HepG2 (cell line): ENCODE data around the gene PPAN. TPM values are rescaled to one million over a fixed set of nuclear protein-coding genes. Genes with fewer than 3 reads are reported as not detected.

Source experiments
- CBX1 ChIP-seq: IDR thresholded peaks from one replicate; pipeline ENCODE4 v1.6.1; 2016; ENCODE audit warnings: antibody characterized with exemption, low read depth
- CERS6 ChIP-seq: sonication (generic); formaldehyde crosslinking; IDR thresholded peaks from 2 replicates; pipeline ENCODE4 v1.5.0; 2020; ENCODE audit warnings: missing genetic modification reagents
- HES4 ChIP-seq: sonication (generic); formaldehyde crosslinking; IDR thresholded peaks from 2 replicates; pipeline ENCODE4 v1.9.0; 2021; ENCODE audit warnings: mild to moderate bottlenecking, missing genetic modification reagents, borderline replicate concordance
- HNRNPL ChIP-seq: fragments of 200-400 bp; formaldehyde crosslinking; IDR thresholded peaks from 2 replicates; pipeline ENCODE4 v1.6.1; 2017; ENCODE audit warnings: mild to moderate bottlenecking, low read depth, low read length
- HOXA3 ChIP-seq: sonication (generic); formaldehyde crosslinking; IDR thresholded peaks from 2 replicates; pipeline ENCODE4 v1.5.0; 2020; ENCODE audit warnings: missing genetic modification reagents
- KDM3A ChIP-seq: IDR thresholded peaks from 2 replicates; pipeline ENCODE4 v1.6.1; 2018; ENCODE audit warnings: low read depth, missing compliant biosample characterization
- KLF12 ChIP-seq: sonication (generic); formaldehyde crosslinking; IDR thresholded peaks from 2 replicates; pipeline ENCODE4 v1.4.0; 2020; ENCODE audit warnings: missing genetic modification reagents, borderline replicate concordance
- KMT2A ChIP-seq: sonication (generic); formaldehyde crosslinking; IDR thresholded peaks from 2 replicates; pipeline ENCODE4 v1.4.0; 2020; ENCODE audit warnings: missing genetic modification reagents
- NBN ChIP-seq: fragments of 450-650 bp; conservative IDR thresholded peaks from 2 replicates; pipeline ENCODE4 v1.6.1; 2017
- NCOA2 ChIP-seq: sonication (generic); formaldehyde crosslinking; IDR thresholded peaks from 2 replicates; pipeline ENCODE4 v1.8.0; 2022; ENCODE audit warnings: inconsistent platforms
- ONECUT2 ChIP-seq: sonication (generic); formaldehyde crosslinking; IDR thresholded peaks from 2 replicates; pipeline ENCODE4 v1.4.0; 2020; ENCODE audit warnings: missing genetic modification reagents
- POLR2A ChIP-seq, 2 experiments: IDR thresholded peaks; 2 replicates each; pipeline ENCODE4 v1.6.1; 2011; ENCODE audit warnings: low read depth in 2 of 2, low read length in 2 of 2, mild to moderate bottlenecking in 1 of 2, moderate library complexity in 1 of 2; ENCODE audit not compliant: insufficient read depth in 1 of 2
- PRMT3 ChIP-seq: sonication (generic); formaldehyde crosslinking; IDR thresholded peaks from 2 replicates; pipeline ENCODE4 v1.8.1; 2022; ENCODE audit warnings: low read depth, mild to moderate bottlenecking, moderate library complexity, missing genetic modification reagents, borderline replicate concordance
- PTBP1 ChIP-seq: fragments of 200-400 bp; formaldehyde crosslinking; IDR thresholded peaks from 2 replicates; pipeline ENCODE4 v1.6.1; 2018; ENCODE audit warnings: low read length, low read depth; ENCODE audit not compliant: poor library complexity, severe bottlenecking
- RORA ChIP-seq: sonication (generic); formaldehyde crosslinking; IDR thresholded peaks from 2 replicates; pipeline ENCODE4 v1.5.0; 2020; ENCODE audit warnings: mild to moderate bottlenecking, missing genetic modification reagents, moderate library complexity
- SCMH1 ChIP-seq: sonication (generic); formaldehyde crosslinking; IDR thresholded peaks from 2 replicates; pipeline ENCODE4 v1.9.0; 2021; ENCODE audit warnings: missing genetic modification reagents, mild to moderate bottlenecking, borderline replicate concordance
- SIX4 ChIP-seq: sonication (generic); formaldehyde crosslinking; IDR thresholded peaks from 2 replicates; pipeline ENCODE4 v1.4.0; 2020; ENCODE audit warnings: missing genetic modification reagents
- SOX5 ChIP-seq: IDR thresholded peaks from 2 replicates; pipeline ENCODE4 v1.6.1; 2016; ENCODE audit warnings: borderline replicate concordance
- TBP ChIP-seq: sonication (generic); formaldehyde crosslinking; IDR thresholded peaks from 2 replicates; pipeline ENCODE4 v1.5.0; 2020; ENCODE audit warnings: missing genetic modification reagents
- TFE3 ChIP-seq: IDR thresholded peaks from 2 replicates; pipeline ENCODE4 v1.6.1; 2016
- ZFP36L2 ChIP-seq: sonication (generic); formaldehyde crosslinking; IDR thresholded peaks from 2 replicates; pipeline ENCODE4 v1.4.0; 2020; ENCODE audit warnings: missing genetic modification reagents
- ZIK1 ChIP-seq: sonication (generic); formaldehyde crosslinking; IDR thresholded peaks from 2 replicates; pipeline ENCODE4 v1.5.0; 2020; ENCODE audit warnings: mild to moderate bottlenecking, low read depth, missing genetic modification reagents, borderline replicate concordance
- ZNF235 ChIP-seq: sonication (generic); formaldehyde crosslinking; IDR thresholded peaks from 2 replicates; pipeline ENCODE4 v1.8.1; 2023; ENCODE audit warnings: mild to moderate bottlenecking, missing genetic modification reagents, borderline replicate concordance
- ZNF24 ChIP-seq: fragments of 450-650 bp; IDR thresholded peaks from 2 replicates; pipeline ENCODE4 v1.6.1; 2017; ENCODE audit warnings: antibody characterized with exemption, mild to moderate bottlenecking
- ZNF652 ChIP-seq: IDR thresholded peaks from 2 replicates; pipeline ENCODE4 v1.6.1; 2016; ENCODE audit warnings: low read depth, borderline replicate concordance
- polyA plus RNA-seq, 8 experiments: library from polyadenylated mRNA; depleted of rRNA in 3 of 8; stranded (reverse) in 7 of 8; unstranded in 1 of 8; fragments of >200 nt; fragmentation: Illumina TruSeq in 4 of 8; extraction: Trizol in 4 of 8; gene quantifications; 2 replicates each; pipeline versions ENCODE4 v1.2.1 to v1.2.3, GENCODE V29; 2011 to 2016; ENCODE audit warnings: low read depth in 4 of 8, missing spikeins in 1 of 8, mixed read lengths in 1 of 8; ENCODE audit not compliant: insufficient read depth in 1 of 8
- total RNA-seq, 5 experiments: library from RNA; depleted of rRNA; stranded (reverse); fragments of >200 nt; fragmentation: Illumina TruSeq; extraction: Trizol; gene quantifications; 2 replicates each; pipeline ENCODE4 v1.2.3, GENCODE V29; 2016; ENCODE audit warnings: low read depth in 1 of 5
- TF ChIP-seq, protein P1 (sequence below): sonication (generic); formaldehyde crosslinking; IDR thresholded peaks from 2 replicates; pipeline ENCODE4 v1.4.0; 2020; ENCODE audit warnings: mild to moderate bottlenecking, missing genetic modification reagents, borderline replicate concordance
- TF ChIP-seq, protein P2 (sequence below): sonication (generic); formaldehyde crosslinking; IDR thresholded peaks from 2 replicates; pipeline ENCODE4 v1.4.0; 2020; ENCODE audit warnings: mild to moderate bottlenecking, missing genetic modification reagents

Gene PPAN
- total and polyA plus RNA-seq, 2 of the 13 experiments (the other 11 are each of a cell fraction or from before 2014, with no cell fraction given) = 36.2 to 41.9 TPM

GRCh38 chr19:10112037-10112761 is 6.0 kb downstream of the PPAN start (continued):
- TF ChIP-seq HOXA3 (no peak), PRMT3 (CRISPR knock-in tag) (0 out of 2 replicates have a peak, but pooled peaks have one; percentile 1), PTBP1 (peak; percentile 58), ZNF235 (CRISPR knock-in tag) (no peak), SCMH1 (CRISPR knock-in tag) (no peak), CERS6 (no peak), KMT2A (no peak), ZNF24 (no peak), KLF12 (CRISPR knock-in tag) (no peak), TBP (CRISPR knock-in tag) (no peak), ZIK1 (CRISPR knock-in tag) (no peak), ONECUT2 (CRISPR knock-in tag) (no peak), NCOA2 (no peak), RORA (CRISPR knock-in tag) (no peak), POLR2A (IDR thresholded peaks at IDR 0.05; ENCODE audit: insufficient read depth in 1 of 2, low read depth in 2 of 2, low read length in 2 of 2) (peak in 1 of 2 experiments; percentile 34; a peak in 2 of 4 replicates), HNRNPL (0 out of 2 replicates have a peak, but pooled peaks have one; percentile 54), HES4 (CRISPR knock-in tag) (no peak), KDM3A (no peak), CBX1 (no peak), NBN (no peak), TFE3 (CRISPR knock-in tag) (no peak), SIX4 (CRISPR knock-in tag) (no peak), ZNF652 (CRISPR knock-in tag) (no peak), SOX5 (CRISPR knock-in tag) (no peak), ZFP36L2 (CRISPR knock-in tag) (no peak)
- TF ChIP-seq, protein P1, sequence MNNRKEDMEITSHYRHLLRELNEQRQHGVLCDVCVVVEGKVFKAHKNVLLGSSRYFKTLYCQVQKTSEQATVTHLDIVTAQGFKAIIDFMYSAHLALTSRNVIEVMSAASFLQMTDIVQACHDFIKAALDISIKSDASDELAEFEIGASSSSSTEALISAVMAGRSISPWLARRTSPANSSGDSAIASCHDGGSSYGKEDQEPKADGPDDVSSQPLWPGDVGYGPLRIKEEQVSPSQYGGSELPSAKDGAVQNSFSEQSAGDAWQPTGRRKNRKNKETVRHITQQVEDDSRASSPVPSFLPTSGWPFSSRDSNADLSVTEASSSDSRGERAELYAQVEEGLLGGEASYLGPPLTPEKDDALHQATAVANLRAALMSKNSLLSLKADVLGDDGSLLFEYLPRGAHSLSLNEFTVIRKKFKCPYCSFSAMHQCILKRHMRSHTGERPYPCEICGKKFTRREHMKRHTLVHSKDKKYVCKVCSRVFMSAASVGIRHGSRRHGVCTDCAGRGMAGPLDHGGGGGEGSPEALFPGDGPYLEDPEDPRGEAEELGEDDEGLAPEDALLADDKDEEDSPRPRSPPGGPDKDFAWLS (CRISPR knock-in tag) = no peak
- TF ChIP-seq, protein P2, sequence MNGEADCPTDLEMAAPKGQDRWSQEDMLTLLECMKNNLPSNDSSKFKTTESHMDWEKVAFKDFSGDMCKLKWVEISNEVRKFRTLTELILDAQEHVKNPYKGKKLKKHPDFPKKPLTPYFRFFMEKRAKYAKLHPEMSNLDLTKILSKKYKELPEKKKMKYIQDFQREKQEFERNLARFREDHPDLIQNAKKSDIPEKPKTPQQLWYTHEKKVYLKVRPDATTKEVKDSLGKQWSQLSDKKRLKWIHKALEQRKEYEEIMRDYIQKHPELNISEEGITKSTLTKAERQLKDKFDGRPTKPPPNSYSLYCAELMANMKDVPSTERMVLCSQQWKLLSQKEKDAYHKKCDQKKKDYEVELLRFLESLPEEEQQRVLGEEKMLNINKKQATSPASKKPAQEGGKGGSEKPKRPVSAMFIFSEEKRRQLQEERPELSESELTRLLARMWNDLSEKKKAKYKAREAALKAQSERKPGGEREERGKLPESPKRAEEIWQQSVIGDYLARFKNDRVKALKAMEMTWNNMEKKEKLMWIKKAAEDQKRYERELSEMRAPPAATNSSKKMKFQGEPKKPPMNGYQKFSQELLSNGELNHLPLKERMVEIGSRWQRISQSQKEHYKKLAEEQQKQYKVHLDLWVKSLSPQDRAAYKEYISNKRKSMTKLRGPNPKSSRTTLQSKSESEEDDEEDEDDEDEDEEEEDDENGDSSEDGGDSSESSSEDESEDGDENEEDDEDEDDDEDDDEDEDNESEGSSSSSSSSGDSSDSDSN (CRISPR knock-in tag) = no peak
